ENCODE results near the gene KLHL21. TPM values are rescaled to one million over a fixed set of nuclear protein-coding genes. Genes with fewer than 3 reads are reported as not detected.

The KLHL21 gene
- total and polyA plus RNA-seq, 9 of the 15 experiments (the other 6 are each of a cell fraction or from before 2014, with no cell fraction given) = 2.1 to 42.1 (median 17.5) TPM

GRCh38 chr1:6600410-6601048 is 2.1 kb downstream of the KLHL21 start (continued):
- no peak for TF ChIP-seq GTF2B (IDR thresholded peaks at IDR 0.05; ENCODE audit: extremely low read depth, insufficient read length)
- TF ChIP-seq ID3 (CRISPR knock-in tag; IDR thresholded peaks at IDR 0.05) = no peak
- no peak for TF ChIP-seq ID3 (tag; IDR thresholded peaks at IDR 0.05)
- TF ChIP-seq ZFP1 (CRISPR knock-in tag; IDR thresholded peaks at IDR 0.05) = no peak
- no peak for TF ChIP-seq GATA2 (CRISPR knock-in tag; IDR thresholded peaks at IDR 0.05)
- TF ChIP-seq TSHZ1 (CRISPR knock-in tag; IDR thresholded peaks at IDR 0.05) = no peak
- TF ChIP-seq HDAC3 (IDR thresholded peaks at IDR 0.05; ENCODE audit: borderline replicate concordance, partially characterized antibody) = no peak
- no peak for TF ChIP-seq TCF15 (CRISPR knock-in tag; IDR thresholded peaks at IDR 0.05)
- TF ChIP-seq ARID3B (CRISPR knock-in tag; IDR thresholded peaks at IDR 0.05; ENCODE audit: borderline replicate concordance) = no peak
- TF ChIP-seq ASH1L (IDR thresholded peaks at IDR 0.05; ENCODE audit: borderline replicate concordance, low read depth, partially characterized antibody) = no peak
